Measurements from ENCODE around the gene NCAM1. TPM values are rescaled to one million over a fixed set of nuclear protein-coding genes. Genes with fewer than 3 reads are reported as not detected.

Gene NCAM1
- total RNA-seq, 4 donors from 2014 or later: 12.8 to 27.7 (median 15.7) TPM

- ATAC-seq: peak; percentile 78 to 87
- Histone ChIP-seq H3K27me3 (no peaks in the 10 kb centered on the region), H3K27ac (peak overlapping the region in 1 of 4 donors; percentile 73), H3K36me3 (no peaks in the 10 kb centered on the region), H3K9me3 (no peaks in the 10 kb centered on the region), H3K4me1 (peaks cover 0 to 16% of the 10 kb centered on the region in 2 donors), H3K4me3 (no peak overlapping the region)
- intact Hi-C loops (cut with DNase I; ENCODE audit: low total_unique reads) (no loop called here), in situ Hi-C loops (cut with MboI; ENCODE audit: low sequenced_read_pairs in 4 of 4) (no loop called here)
- TF ChIP-seq CTCF (IDR thresholded peaks at IDR 0.05 in 4 of 5, conservative IDR thresholded peaks at IDR 0.05 in 1 of 5): no peak
- TF ChIP-seq POLR2A (IDR thresholded peaks at IDR 0.05): no peak
- peak in 1 of 2 donors; percentile 17 for DNase-seq
These were observed 18.1 kb upstream of the NCAM1 start for GRCh38 chr11:112942966-112943643.

- DNase-seq (no peak), ATAC-seq (no peak)
- no peak overlapping the region for H3K4me3 ChIP-seq
- in situ Hi-C loops (cut with MboI; ENCODE audit: low sequenced_read_pairs in 4 of 4) (no loop called here), intact Hi-C loops (cut with DNase I; ENCODE audit: low total_unique reads) (no loop called here)
- H3K36me3 ChIP-seq: no peaks in the 10 kb centered on the region
- no peaks in the 10 kb centered on the region for H3K9me3 ChIP-seq
- TF ChIP-seq POLR2A (IDR thresholded peaks at IDR 0.05) (no peak), CTCF (IDR thresholded peaks at IDR 0.05 in 4 of 5, conservative IDR thresholded peaks at IDR 0.05 in 1 of 5) (no peak)
- peaks cover 0 to 2% (median 0%) of the 10 kb centered on the region in 3 donors for H3K27me3 ChIP-seq
- peaks cover 0 to 16% of the 10 kb centered on the region in 2 donors for H3K4me1 ChIP-seq
- no peak overlapping the region for H3K27ac ChIP-seq
These were observed 14.4 kb upstream of the NCAM1 start for GRCh38 chr11:112946866-112947265.

GRCh38 chr11:112949781-112950575, 11.2 kb upstream of the NCAM1 start:
- no peaks in the 10 kb centered on the region for H3K9me3 ChIP-seq
- in situ Hi-C loops (cut with MboI; ENCODE audit: low sequenced_read_pairs in 4 of 4): loop anchor here in 1 of 4 donors (25.0 kb wide), 1 partner anchor 363 kb away; no protein-coding TSS in a partner anchor
- no peaks in the 10 kb centered on the region for H3K36me3 ChIP-seq
- H3K27ac ChIP-seq: no peak overlapping the region
- DNase-seq: no peak
- intact Hi-C loops (cut with DNase I; ENCODE audit: low total_unique reads): no loop called here
- no peaks in the 10 kb centered on the region for H3K4me1 ChIP-seq
- no peak for ATAC-seq
- no peak overlapping the region for H3K4me3 ChIP-seq
- H3K27me3 ChIP-seq: peaks cover 0 to 8% (median 5%) of the 10 kb centered on the region in 3 donors
- no peak for TF ChIP-seq CTCF (IDR thresholded peaks at IDR 0.05 in 4 of 5, conservative IDR thresholded peaks at IDR 0.05 in 1 of 5)
- TF ChIP-seq POLR2A (IDR thresholded peaks at IDR 0.05): no peak

GRCh38 chr11:112958670-112959069, 2.5 kb upstream of the NCAM1 start:
- Histone ChIP-seq H3K27me3 (peaks cover 3 to 61% (median 33%) of the 10 kb centered on the region in 3 donors), H3K4me3 (no peak overlapping the region), H3K9me3 (no peaks in the 10 kb centered on the region), H3K4me1 (peaks cover 0 to 20% of the 10 kb centered on the region in 2 donors), H3K36me3 (no peaks in the 10 kb centered on the region), H3K27ac (no peak overlapping the region)
- intact Hi-C loops (cut with DNase I; ENCODE audit: low total_unique reads): no loop called here
- in situ Hi-C loops (cut with MboI; ENCODE audit: low sequenced_read_pairs in 4 of 4): loop anchor here in 1 of 4 donors (25.0 kb wide), 1 partner anchor 371 kb away; no protein-coding TSS in a partner anchor
- no peak for DNase-seq
- ATAC-seq: peak; percentile 35 to 53
- TF ChIP-seq POLR2A (IDR thresholded peaks at IDR 0.05): no peak
- no peak for TF ChIP-seq CTCF (IDR thresholded peaks at IDR 0.05 in 4 of 5, conservative IDR thresholded peaks at IDR 0.05 in 1 of 5)

Data from gastrocnemius medialis (tissue), 4 donors.